Suppressor macrophage (primary cell): ENCODE data around the gene SCRN3.
"Not testable (repeated sequence)": the region's sequence is repeated elsewhere in the genome, so short reads cannot be mapped to it uniquely, and the experiment has no call there.

Source experiments
- DNase-seq, 4 experiments: peaks; one replicate each; pipeline ENCODE4 v3.0.0-alpha.2; 2020 to 2022

The SCRN3 gene

GRCh38 chr2:174403628-174404027 is 8.1 kb downstream of the SCRN3 start:
- no peak for DNase-seq

- not testable (repeated sequence) for DNase-seq
Measured at GRCh38 chr2:174410039-174410438, 14.5 kb downstream of the SCRN3 start.

- no peak for DNase-seq
Measured at GRCh38 chr2:174412256-174412655, 16.7 kb downstream of the SCRN3 start.

DNA sequence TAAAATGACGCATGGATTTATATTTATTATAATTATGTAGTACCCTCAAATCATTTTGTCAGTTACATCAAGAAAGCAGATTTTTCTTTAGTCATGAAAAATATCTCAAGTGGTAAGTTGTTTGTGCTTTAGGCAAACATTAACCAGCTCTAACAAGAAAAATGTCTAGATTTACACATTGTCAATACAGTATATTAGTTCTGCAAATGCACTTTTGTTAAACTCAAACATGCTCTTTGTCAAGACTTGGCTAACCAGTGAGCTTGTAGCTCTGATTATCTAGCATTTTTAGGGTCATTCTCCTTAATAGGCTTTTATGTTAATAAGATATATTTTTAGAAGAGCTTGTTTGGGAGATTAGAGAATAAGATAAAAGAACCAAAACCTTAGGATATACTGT is 32.7 kb downstream of the SCRN3 start:
- no peak for DNase-seq

GRCh38 chr2:174430066-174430465 is 34.5 kb downstream of the SCRN3 start:
- DNase-seq = no peak

- no peak for DNase-seq
Measured at GRCh38 chr2:174431902-174432301, 36.4 kb downstream of the SCRN3 start.

DNA sequence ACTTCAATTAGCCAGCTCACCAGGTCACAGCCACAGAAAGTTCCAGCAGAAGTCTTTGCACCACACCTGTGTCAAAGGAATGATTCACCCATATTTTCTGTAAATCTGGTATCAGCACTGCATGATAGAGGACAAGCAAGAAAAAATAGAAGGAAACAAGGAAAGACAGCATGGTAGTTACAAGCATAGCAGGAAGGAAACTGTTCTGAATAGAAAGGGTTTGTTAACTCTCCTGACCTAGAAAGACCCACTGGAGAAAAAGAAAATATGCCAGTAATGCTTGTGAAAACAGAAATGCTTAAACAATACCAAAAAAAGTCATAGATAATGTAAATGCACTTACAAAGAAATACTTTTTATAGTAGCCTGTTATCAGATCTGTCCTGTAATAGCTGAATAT is 40.8 kb downstream of the SCRN3 start:
- no peak for DNase-seq

- DNase-seq = peak; percentile 4 to 32 (median 26)
Measured at GRCh38 chr2:174438146-174438886, 42.8 kb downstream of the SCRN3 start.

- no peak for DNase-seq
Measured at GRCh38 chr2:174439323-174439722, 43.8 kb downstream of the SCRN3 start.

DNA sequence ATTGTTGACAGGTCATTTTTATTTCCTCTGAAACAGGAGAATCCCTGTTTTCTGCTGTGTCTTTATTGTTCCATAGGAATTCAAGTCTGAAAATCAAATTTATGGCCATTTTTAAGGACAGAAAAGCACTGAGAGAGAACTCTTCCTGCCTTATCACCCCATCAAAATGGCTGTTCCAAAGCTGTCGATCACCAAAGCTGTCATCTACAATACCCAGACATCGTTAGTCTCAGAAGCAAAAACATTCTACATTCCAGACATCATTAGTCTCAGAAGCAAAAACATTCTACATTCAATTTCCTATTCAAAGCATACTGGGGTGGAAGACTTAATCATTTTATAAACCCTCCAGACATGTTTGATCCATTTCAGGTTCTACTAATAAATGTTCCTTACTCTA is 44.4 kb downstream of the SCRN3 start:
- no peak for DNase-seq

DNA sequence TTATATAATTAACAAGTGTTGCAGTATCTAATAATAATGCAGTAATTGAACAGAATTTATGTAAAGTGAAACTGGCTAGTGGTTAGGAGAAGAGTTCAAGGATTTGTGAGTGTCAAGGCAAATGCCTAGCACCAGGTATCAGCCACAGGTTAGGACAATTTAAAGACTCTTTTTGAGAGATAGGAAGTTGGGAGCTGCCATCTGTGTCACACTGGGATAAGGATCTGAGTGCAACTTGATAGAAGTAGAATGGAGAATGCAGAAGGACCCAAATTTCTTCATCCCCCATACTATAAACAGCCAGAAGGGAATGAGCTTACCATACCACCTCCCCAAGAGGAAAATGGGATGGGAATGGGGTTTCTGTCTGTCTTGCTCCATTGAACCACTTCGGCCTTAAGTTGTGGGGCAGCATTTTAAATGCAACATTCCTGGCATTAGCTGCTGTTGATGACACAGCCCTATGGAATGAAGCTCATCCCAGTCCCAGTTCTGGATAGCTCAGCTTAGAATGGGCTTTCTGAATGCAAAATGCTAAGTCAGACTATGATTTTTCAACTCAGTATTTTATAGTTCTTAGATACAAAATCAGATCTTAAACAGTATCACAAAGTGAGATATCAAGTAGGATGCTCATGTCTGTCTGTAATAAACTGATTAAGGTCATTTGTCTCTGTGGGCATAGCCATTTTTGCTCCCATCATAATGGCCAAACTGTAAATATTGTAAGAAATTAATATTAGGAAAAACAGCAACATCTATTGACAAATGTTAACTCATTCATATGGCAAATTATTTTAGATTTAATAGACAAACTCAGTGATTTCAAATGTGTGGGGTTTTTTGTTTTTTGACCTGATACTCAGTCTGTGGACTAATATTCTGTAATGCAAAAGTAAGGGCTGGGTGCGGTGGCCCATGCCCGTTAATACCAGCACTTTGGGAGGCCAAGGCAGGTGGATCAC is 47.3 kb downstream of the SCRN3 start:
- no peak for DNase-seq

- no peak for DNase-seq
Measured at GRCh38 chr2:174444761-174445160, 49.2 kb downstream of the SCRN3 start.

DNA sequence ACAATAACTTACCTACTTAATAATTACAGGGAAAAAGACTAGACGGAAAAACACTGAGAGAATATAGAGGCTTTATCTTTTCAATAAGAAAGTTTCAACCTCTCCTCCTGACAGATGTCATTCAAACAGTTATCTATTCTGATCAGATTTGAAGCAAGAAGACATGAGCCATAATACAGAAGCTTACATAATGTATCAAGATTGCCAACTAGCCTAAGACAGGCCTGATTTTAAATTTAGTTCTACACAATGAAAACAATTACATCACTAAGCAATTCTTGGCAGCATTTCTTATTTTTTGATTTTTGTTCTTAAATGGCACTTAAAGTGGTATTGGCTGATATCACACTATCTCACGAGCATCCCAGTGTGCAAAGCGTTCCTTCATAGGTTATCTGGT is 49.7 kb downstream of the SCRN3 start:
- no peak for DNase-seq

- DNase-seq = no peak
Measured at GRCh38 chr2:174446531-174446930, 51.0 kb downstream of the SCRN3 start.

GRCh38 chr2:174449033-174449432 is 53.5 kb downstream of the SCRN3 start:
- no peak for DNase-seq

DNA sequence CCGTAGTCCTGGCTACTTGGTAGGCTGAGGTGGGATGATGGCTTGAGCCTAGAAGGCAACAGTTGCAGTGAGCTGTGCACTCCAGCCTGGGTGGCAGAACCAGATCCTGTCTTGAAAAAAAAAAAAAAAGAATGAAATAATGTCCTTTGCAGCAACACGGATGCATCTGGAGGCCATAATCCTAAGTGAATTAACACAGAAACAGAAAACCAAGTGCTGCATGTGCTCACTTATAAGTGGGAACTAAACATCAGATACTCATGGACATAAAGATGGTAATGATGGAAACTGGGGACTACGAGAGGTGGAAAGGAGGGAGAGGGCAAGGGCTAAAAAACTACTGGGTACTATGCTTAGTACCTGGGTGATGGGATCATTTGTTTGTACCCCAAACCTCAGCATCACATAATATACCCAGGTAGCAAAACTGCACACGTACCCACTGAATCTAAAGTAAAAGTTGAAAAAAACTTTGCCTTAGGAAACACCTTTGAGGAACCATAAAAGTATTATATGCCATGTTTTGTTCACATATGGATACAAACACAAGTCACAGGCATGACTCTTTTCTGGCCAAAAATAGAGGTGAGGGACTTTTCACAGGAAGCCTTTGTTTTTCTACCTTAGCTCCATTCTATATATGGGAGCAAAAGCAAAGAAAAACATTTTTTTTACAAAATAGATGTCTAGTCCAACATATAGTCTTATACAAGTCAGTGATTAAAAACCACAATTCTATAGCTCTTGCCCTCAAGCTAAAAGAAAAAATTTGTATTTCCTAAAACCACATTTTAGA is 54.7 kb downstream of the SCRN3 start:
- DNase-seq = no peak

- no peak for DNase-seq
Measured at GRCh38 chr2:174454566-174454965, 59.0 kb downstream of the SCRN3 start.

DNA sequence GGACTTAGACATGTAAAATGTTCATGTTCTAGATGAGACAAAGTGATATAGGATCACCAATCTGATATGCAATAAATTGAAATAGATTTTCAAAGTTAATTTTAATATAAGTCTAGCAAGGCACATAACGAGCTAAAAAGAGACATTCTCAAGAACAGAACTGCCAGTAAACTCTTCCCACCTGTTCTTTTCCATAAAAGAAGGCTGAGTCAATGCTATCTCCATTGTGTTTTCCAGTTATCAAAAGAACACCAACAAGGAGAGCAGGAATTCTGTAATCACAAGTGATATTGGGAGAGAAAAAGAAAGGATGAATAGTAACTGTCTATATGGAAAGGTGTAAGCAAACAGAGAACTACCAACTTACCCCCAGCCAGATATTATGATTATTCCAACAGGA is 65.7 kb downstream of the SCRN3 start:
- no peak for DNase-seq

- peak in 1 of 4 experiments; percentile 8 for DNase-seq
Measured at GRCh38 chr2:174465327-174465726, 69.8 kb downstream of the SCRN3 start.

DNA sequence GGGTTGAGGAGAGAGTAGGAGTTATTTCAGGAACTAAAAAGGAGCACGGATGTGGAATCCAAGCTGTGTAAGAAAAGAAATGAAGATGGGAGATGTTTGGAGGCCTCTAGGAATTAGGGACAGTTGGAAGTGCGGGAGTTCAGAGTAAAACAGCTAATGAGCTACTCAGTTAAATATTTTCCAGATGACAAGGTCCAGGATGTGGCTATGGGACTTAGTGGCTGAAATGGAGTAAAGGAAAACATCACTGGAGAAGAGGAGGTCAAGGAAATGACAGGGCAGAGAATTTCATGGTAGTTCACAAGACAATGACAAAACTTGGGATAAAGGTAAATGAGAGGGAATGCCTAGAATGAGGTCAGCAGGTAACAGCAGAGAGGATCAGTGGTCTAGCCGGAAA is 78.3 kb downstream of the SCRN3 start:
- no peak for DNase-seq

DNA sequence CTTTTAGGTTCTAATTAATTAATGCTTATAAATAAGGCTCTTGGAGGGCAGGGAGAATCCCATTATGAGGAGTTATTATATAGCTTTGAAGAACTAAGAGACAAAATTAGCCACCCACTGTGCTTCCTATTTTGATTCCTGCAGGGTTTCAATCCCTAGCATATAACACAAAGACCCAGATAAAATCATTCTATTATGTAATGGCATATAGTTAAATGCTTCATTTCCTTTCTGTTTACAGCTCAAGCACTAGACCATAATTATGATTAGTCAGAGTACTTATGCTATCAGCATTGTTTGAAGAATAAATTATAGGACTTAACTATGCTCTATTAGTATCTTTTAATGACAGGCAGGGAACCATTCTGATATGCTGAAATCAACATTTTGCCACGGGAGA is 82.2 kb downstream of the SCRN3 start:
- no peak for DNase-seq
